Calu3 (cell line): ENCODE measurements around the gene HSPB1. TPM values are rescaled to one million over a fixed set of nuclear protein-coding genes. Genes with fewer than 3 reads are reported as not detected.
"Not testable (repeated sequence)": the region's sequence is repeated elsewhere in the genome, so short reads cannot be mapped to it uniquely, and the experiment has no call there.

Experiments used
- BruUV-seq: library from RNA; stranded (reverse); fragments of 400-500 nt; replicated peaks from 2 replicates; lab custom pipeline; 2021; lab: Mats Ljungman, UMichigan
- CTCF ChIA-PET: fragments of 300-600 bp; sonication (Branson Sonifier 250); formaldehyde crosslinking; loops from one replicate; lab custom pipeline; 2022; ENCODE audit warnings: antibody characterized with exemption; lab: Charles Lee
- DNase-seq: peaks from one replicate; pipeline ENCODE4 v3.0.0; 2022
- H3K27ac Mint-ChIP-seq: one replicate; pipeline ENCODE4 v1.8.0; 2022; ENCODE audit warnings: mixed read lengths; ENCODE audit not compliant: unreplicated experiment
- H3K27me3 Mint-ChIP-seq: one replicate; pipeline ENCODE4 v1.8.0; 2022; ENCODE audit warnings: mixed read lengths; ENCODE audit not compliant: unreplicated experiment
- H3K36me3 Mint-ChIP-seq: one replicate; pipeline ENCODE4 v1.8.0; 2022; ENCODE audit warnings: mild to moderate bottlenecking, moderate library complexity, mixed read lengths; ENCODE audit not compliant: insufficient read depth, unreplicated experiment
- H3K4me1 Mint-ChIP-seq: one replicate; pipeline ENCODE4 v1.8.0; 2022; ENCODE audit warnings: mild to moderate bottlenecking, low read depth, mixed read lengths; ENCODE audit not compliant: unreplicated experiment
- H3K4me3 Mint-ChIP-seq: one replicate; pipeline ENCODE4 v1.8.0; 2022; ENCODE audit warnings: mild to moderate bottlenecking, low read depth, moderate library complexity, mixed read lengths; ENCODE audit not compliant: unreplicated experiment
- H3K9me3 Mint-ChIP-seq: one replicate; pipeline ENCODE4 v1.8.0; 2022; ENCODE audit warnings: low read depth, mixed read lengths; ENCODE audit not compliant: unreplicated experiment
- CTCF ChIP-seq: fragments of 200-600 bp; IDR thresholded peaks from one replicate; pipeline ENCODE4 v1.8.0; 2022; ENCODE audit warnings: antibody characterized with exemption; ENCODE audit not compliant: unreplicated experiment
- intact Hi-C: fragments of 100-400 bp; cut with micrococcal nuclease; formaldehyde crosslinking; loops from one replicate; pipeline ENCODE4 v1.10.0; 2022; ENCODE audit not compliant: unreplicated experiment
- total RNA-seq: library from RNA; stranded (reverse); gene quantifications from 2 replicates; pipeline ENCODE4 v1.2.3, GENCODE V29; 2022

The HSPB1 gene
- total RNA-seq, 1 experiment from 2014 or later = 72.7 TPM

- no peak for TF ChIP-seq CTCF
Measured at GRCh38 chr7:76304888-76305375, 2.5 kb downstream of the HSPB1 start.

GRCh38 chr7:76308874-76309273 is 6.4 kb downstream of the HSPB1 start:
- H3K36me3 Mint-ChIP-seq, CTCF ChIA-PET, H3K27ac Mint-ChIP-seq, H3K9me3 Mint-ChIP-seq, intact Hi-C loops, DNase-seq, BruUV-seq, H3K4me1 Mint-ChIP-seq, H3K27me3 Mint-ChIP-seq, H3K4me3 Mint-ChIP-seq: not testable (repeated sequence)

More at GRCh38 chr7:76304888-76305375, 2.5 kb downstream of the HSPB1 start:
- no peak overlapping the region for H3K4me3 Mint-ChIP-seq
- CTCF ChIA-PET = no interaction called here
- BruUV-seq = no TSS peak
- H3K36me3 Mint-ChIP-seq = peaks cover 27% of the 10 kb centered on the region
- no peaks in the 10 kb centered on the region for H3K9me3 Mint-ChIP-seq
- peaks cover 13% of the 10 kb centered on the region for H3K4me1 Mint-ChIP-seq
- intact Hi-C loops = no loop called here
- no peak overlapping the region for H3K27ac Mint-ChIP-seq
- no peak for DNase-seq
- no peaks in the 10 kb centered on the region for H3K27me3 Mint-ChIP-seq

GRCh38 chr7:76309341-76310101 is 7.0 kb downstream of the HSPB1 start:
- BruUV-seq, H3K36me3 Mint-ChIP-seq, DNase-seq, CTCF ChIA-PET, H3K4me3 Mint-ChIP-seq, intact Hi-C loops, H3K27ac Mint-ChIP-seq, H3K9me3 Mint-ChIP-seq, H3K4me1 Mint-ChIP-seq, H3K27me3 Mint-ChIP-seq: not testable (repeated sequence)

- Mint-ChIP-seq H3K36me3 (no peaks in the 10 kb centered on the region), H3K9me3 (no peaks in the 10 kb centered on the region), H3K27me3 (no peaks in the 10 kb centered on the region), H3K27ac (no peak overlapping the region), H3K4me3 (no peak overlapping the region), H3K4me1 (peaks cover 8% of the 10 kb centered on the region)
- no TSS peak for BruUV-seq
- no peak for TF ChIP-seq CTCF
- intact Hi-C loops = no loop called here
- peak; percentile 21 for DNase-seq
- CTCF ChIA-PET = interaction anchor here (0.7 to 1.3 kb wide), 2 partner anchors 18 to 132 kb away, joined by 3 read pairs; no protein-coding TSS in a partner anchor
Measured at GRCh38 chr7:76310102-76310957, 7.9 kb downstream of the HSPB1 start.

GRCh38 chr7:76311838-76312237 is 9.4 kb downstream of the HSPB1 start:
- H3K36me3 Mint-ChIP-seq, H3K27ac Mint-ChIP-seq, H3K9me3 Mint-ChIP-seq, intact Hi-C loops, H3K27me3 Mint-ChIP-seq, DNase-seq, H3K4me1 Mint-ChIP-seq, H3K4me3 Mint-ChIP-seq, BruUV-seq: not testable (repeated sequence)
- CTCF ChIA-PET = interaction anchor here (0.6 kb wide), 1 partner anchor 19 kb away, joined by 4 read pairs; no protein-coding TSS in a partner anchor
